ENCODE measurements around the gene KLHL42. TPM values are rescaled to one million over a fixed set of nuclear protein-coding genes. Genes with fewer than 3 reads are reported as not detected.

The KLHL42 gene
- total RNA-seq, 2 donors from 2014 or later, result 32.7 to 36.6 TPM

GRCh38 chr12:27812502-27812901 is 32.5 kb downstream of the KLHL42 start:
- Histone ChIP-seq H3K4me3 (no peak overlapping the region), H3K27me3 (no peaks in the 10 kb centered on the region), H3K27ac (no peak overlapping the region), H3K9me3 (no peaks in the 10 kb centered on the region), H3K36me3 (replicated peaks in 1 of 2; ENCODE audit: insufficient read depth in 1 of 2, low read depth in 2 of 2) (no peaks in the 10 kb centered on the region), H3K4me1 (peaks cover 38% of the 10 kb centered on the region)
- intact Hi-C loops (cut with DNase I), result no loop called here
- ATAC-seq, result no peak
- TF ChIP-seq POLR2A (IDR thresholded peaks at IDR 0.05), result no peak
- no peak for TF ChIP-seq CTCF (IDR thresholded peaks at IDR 0.05)
- 67 to 80% methylated on average over 6 of the region's 6 CpGs for WGBS, 2 donors
- no peak for DNase-seq

- DNase-seq (no peak), ATAC-seq (no peak)
- no peaks in the 10 kb centered on the region for H3K9me3 ChIP-seq
- no peak overlapping the region for H3K27ac ChIP-seq
- 58 to 61% methylated on average over 2 of the region's 2 CpGs for WGBS, 2 donors
- H3K36me3 ChIP-seq (replicated peaks in 1 of 2; ENCODE audit: insufficient read depth in 1 of 2, low read depth in 2 of 2), result no peaks in the 10 kb centered on the region
- no peaks in the 10 kb centered on the region for H3K27me3 ChIP-seq
- H3K4me3 ChIP-seq, result no peak overlapping the region
- TF ChIP-seq CTCF (IDR thresholded peaks at IDR 0.05) (no peak), POLR2A (IDR thresholded peaks at IDR 0.05) (no peak)
- intact Hi-C loops (cut with DNase I), result no loop called here
- peaks cover 41% of the 10 kb centered on the region for H3K4me1 ChIP-seq
Observed at GRCh38 chr12:27814411-27814810, 34.4 kb downstream of the KLHL42 start.

- Histone ChIP-seq H3K27me3 (no peaks in the 10 kb centered on the region), H3K4me3 (no peak overlapping the region), H3K4me1 (peaks cover 36% of the 10 kb centered on the region), H3K27ac (no peak overlapping the region), H3K36me3 (replicated peaks in 1 of 2; ENCODE audit: insufficient read depth in 1 of 2, low read depth in 2 of 2) (no peaks in the 10 kb centered on the region), H3K9me3 (no peaks in the 10 kb centered on the region)
- ATAC-seq, result no peak
- 38 to 53% methylated on average over 3 of the region's 3 CpGs for WGBS, 2 donors
- TF ChIP-seq CTCF (IDR thresholded peaks at IDR 0.05) (no peak), POLR2A (IDR thresholded peaks at IDR 0.05) (no peak)
- intact Hi-C loops (cut with DNase I), result no loop called here
- no peak for DNase-seq
Observed at GRCh38 chr12:27814851-27815591, 35.0 kb downstream of the KLHL42 start.

- TF ChIP-seq CTCF (IDR thresholded peaks at IDR 0.05) (no peak), POLR2A (IDR thresholded peaks at IDR 0.05) (no peak)
- Histone ChIP-seq H3K9me3 (no peaks in the 10 kb centered on the region), H3K27me3 (no peaks in the 10 kb centered on the region), H3K36me3 (replicated peaks in 1 of 2; ENCODE audit: insufficient read depth in 1 of 2, low read depth in 2 of 2) (no peaks in the 10 kb centered on the region), H3K4me3 (no peak overlapping the region), H3K27ac (peak overlapping the region; percentile 42 to 51 (median 49)), H3K4me1 (peaks cover 33% of the 10 kb centered on the region)
- 82% methylated on average over 4 of the region's 4 CpGs for WGBS, 2 donors
- intact Hi-C loops (cut with DNase I), result no loop called here
- DNase-seq (no peak), ATAC-seq (no peak)
Observed at GRCh38 chr12:27817766-27818165, 37.7 kb downstream of the KLHL42 start.

GRCh38 chr12:27818401-27818918 is 38.4 kb downstream of the KLHL42 start:
- WGBS, 2 donors, result 35% methylated on average over 7 of the region's 7 CpGs
- Histone ChIP-seq H3K36me3 (replicated peaks in 1 of 2; ENCODE audit: insufficient read depth in 1 of 2, low read depth in 2 of 2) (no peaks in the 10 kb centered on the region), H3K27me3 (no peaks in the 10 kb centered on the region), H3K4me3 (no peak overlapping the region), H3K27ac (peak overlapping the region; percentile 42 to 51 (median 49)), H3K9me3 (no peaks in the 10 kb centered on the region), H3K4me1 (peaks cover 33% of the 10 kb centered on the region)
- intact Hi-C loops (cut with DNase I), result no loop called here
- DNase-seq (peak; percentile 28 to 65 (median 42)), ATAC-seq (peak; percentile 56)
- no peak for TF ChIP-seq CTCF (IDR thresholded peaks at IDR 0.05)
- no peak for TF ChIP-seq POLR2A (IDR thresholded peaks at IDR 0.05)

Measured in body of pancreas (tissue), 4 donors.